DMS53 (cell line): Measurements from ENCODE around the gene TSPAN32.

Experiments
- DNase-seq: peaks from one replicate; lab custom pipeline; 2025; lab: John Stamatoyannopoulos, UW

Gene TSPAN32

DNA sequence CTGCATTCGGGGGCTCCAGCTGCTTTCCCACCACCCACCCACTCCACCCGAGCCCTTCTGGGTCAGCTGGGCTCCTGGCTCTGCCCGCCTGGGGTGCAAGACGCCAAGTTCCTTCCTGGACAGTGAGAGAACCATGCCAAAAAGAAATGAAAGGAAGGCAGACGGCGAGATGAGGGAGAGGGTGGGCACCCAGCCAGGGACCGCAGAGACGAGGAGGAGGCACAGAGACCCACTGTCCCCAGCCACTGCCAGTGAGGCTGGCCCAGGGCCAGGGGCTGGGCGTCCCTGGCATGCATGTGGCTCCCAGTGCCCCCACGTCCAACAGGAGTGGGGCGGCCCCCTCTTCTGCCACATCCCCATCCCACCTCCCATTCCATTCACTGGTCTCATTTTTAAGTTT lies 64.5 kb downstream of the TSPAN32 start:
- DNase-seq, result no peak

DNA sequence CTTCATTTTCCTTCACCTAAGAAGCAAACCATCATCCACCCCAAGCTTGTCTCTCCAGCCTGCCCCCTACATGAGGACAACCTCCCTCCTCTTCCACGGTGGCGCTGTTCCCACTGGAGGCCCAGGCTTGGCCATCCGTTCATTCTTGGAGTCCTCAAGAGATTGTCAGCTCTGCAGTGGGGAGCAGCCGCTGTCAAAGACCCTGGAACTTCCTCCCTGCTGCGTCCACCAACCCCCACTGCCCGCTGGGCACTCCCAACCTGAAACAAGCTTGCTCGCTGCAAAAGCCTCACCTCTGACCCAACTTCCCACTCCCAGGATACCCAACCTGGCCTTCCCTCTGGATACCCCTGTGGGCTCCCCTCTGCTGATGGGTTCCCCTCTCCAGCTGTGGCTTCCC lies 64.9 kb downstream of the TSPAN32 start:
- DNase-seq, result no peak

GRCh38 chr11:2367266-2368160 lies 65.7 kb downstream of the TSPAN32 start:
- no peak for DNase-seq
